ENCODE data around the gene PLA2G6. TPM values are rescaled to one million over a fixed set of nuclear protein-coding genes. Genes with fewer than 3 reads are reported as not detected.
A peak's percentile ranks its signal among the peaks of the same experiment; 100 is the strongest.

Gene PLA2G6
- total and polyA plus RNA-seq, 4 experiments from 2014 or later = 1.1 to 238 (median 116) TPM

GRCh38 chr22:38226853-38227649 is 45.4 kb upstream of the PLA2G6 start:
- intact Hi-C loops (cut with micrococcal nuclease) = no loop called here
- Histone ChIP-seq H3K4me1 (ENCODE audit: insufficient read depth, low read length) (no peaks in the 10 kb centered on the region), H3K27ac (ENCODE audit: low read depth, low read length) (no peak overlapping the region), H3K4me3 (ENCODE audit: low read length in 2 of 2) (no peak overlapping the region), H3K27me3 (ENCODE audit: insufficient read depth, low read length) (no peaks in the 10 kb centered on the region), H3K9me3 (ENCODE audit: control insufficient read depth in 1 of 2, low read length in 2 of 2) (no peaks in the 10 kb centered on the region), H3K36me3 (ENCODE audit: insufficient read depth, low read length) (peaks cover 24% of the 10 kb centered on the region)
- DNase-seq = no peak
- Mint-ChIP-seq H3K4me1 (peaks cover 8 to 21% (median 15%) of the 10 kb centered on the region in 4 donors), H3K36me3 (peaks cover 17 to 49% of the 10 kb centered on the region in 2 donors), H3K27me3 (no peaks in the 10 kb centered on the region), H3K4me3 (no peak overlapping the region), H3K9me3 (peaks cover 0 to 3% (median 0%) of the 10 kb centered on the region in 8 donors), H3K27ac (peak overlapping the region in 2 of 7 donors; percentile 8 to 62)
- ChIA-PET CTCF (ENCODE audit: partially characterized antibody) (interaction anchor here (4.1 kb wide), 1 partner anchor 175 kb away, joined by 23 read pairs; no protein-coding TSS in a partner anchor), POLR2A (ENCODE audit: partially characterized antibody) (interaction anchor here (4.1 kb wide), 1 partner anchor 25 kb away, joined by 17 read pairs; the partner anchor contains the start of gene MAFF)

- intact Hi-C loops (cut with micrococcal nuclease) = no loop called here
- peaks cover 10 to 30% (median 22%) of the 10 kb centered on the region in 4 donors for H3K4me1 Mint-ChIP-seq
- ChIA-PET CTCF (ENCODE audit: partially characterized antibody) (no interaction called here), POLR2A (ENCODE audit: partially characterized antibody) (no interaction called here)
- Histone ChIP-seq H3K9me3 (ENCODE audit: control insufficient read depth in 1 of 2, low read length in 2 of 2) (no peaks in the 10 kb centered on the region), H3K27me3 (ENCODE audit: insufficient read depth, low read length) (no peaks in the 10 kb centered on the region), H3K36me3 (ENCODE audit: insufficient read depth, low read length) (peaks cover 14% of the 10 kb centered on the region), H3K4me3 (ENCODE audit: low read length in 2 of 2) (no peak overlapping the region), H3K4me1 (ENCODE audit: insufficient read depth, low read length) (peaks cover 20% of the 10 kb centered on the region), H3K27ac (ENCODE audit: low read depth, low read length) (no peak overlapping the region)
- H3K27ac Mint-ChIP-seq = peak overlapping the region in 2 of 7 donors; percentile 8 to 27
- peaks cover 0 to 3% (median 0%) of the 10 kb centered on the region in 8 donors for H3K9me3 Mint-ChIP-seq
- no peak overlapping the region for H3K4me3 Mint-ChIP-seq
- H3K27me3 Mint-ChIP-seq = no peaks in the 10 kb centered on the region
- peak in 1 of 5 donors; percentile 30 for DNase-seq
- H3K36me3 Mint-ChIP-seq = peaks cover 8 to 40% of the 10 kb centered on the region in 2 donors
Measured at GRCh38 chr22:38223289-38223960, 41.8 kb upstream of the PLA2G6 start.

- POLR2A ChIA-PET (ENCODE audit: partially characterized antibody) = no interaction called here
- peaks cover 0 to 3% (median 0%) of the 10 kb centered on the region in 8 donors for H3K9me3 Mint-ChIP-seq
- H3K27me3 ChIP-seq (ENCODE audit: insufficient read depth, low read length) = no peaks in the 10 kb centered on the region
- peaks cover 14% of the 10 kb centered on the region for H3K36me3 ChIP-seq (ENCODE audit: insufficient read depth, low read length)
- DNase-seq = peak in 1 of 5 donors; percentile 16
- peak overlapping the region in 4 of 7 donors; percentile 35 to 76 (median 40) for H3K27ac Mint-ChIP-seq
- no peak overlapping the region for H3K27ac ChIP-seq (ENCODE audit: low read depth, low read length)
- H3K4me3 Mint-ChIP-seq = no peak overlapping the region
- peaks cover 27% of the 10 kb centered on the region for H3K4me1 ChIP-seq (ENCODE audit: insufficient read depth, low read length)
- no peak overlapping the region for H3K4me3 ChIP-seq (ENCODE audit: low read length in 2 of 2)
- CTCF ChIA-PET (ENCODE audit: partially characterized antibody) = no interaction called here
- no peaks in the 10 kb centered on the region for H3K9me3 ChIP-seq (ENCODE audit: control insufficient read depth in 1 of 2, low read length in 2 of 2)
- no peaks in the 10 kb centered on the region for H3K27me3 Mint-ChIP-seq
- H3K36me3 Mint-ChIP-seq = peaks cover 8 to 39% of the 10 kb centered on the region in 2 donors
- intact Hi-C loops (cut with micrococcal nuclease) = no loop called here
- H3K4me1 Mint-ChIP-seq = peaks cover 15 to 36% (median 28%) of the 10 kb centered on the region in 4 donors
Measured at GRCh38 chr22:38222797-38223119, 41.1 kb upstream of the PLA2G6 start.

GRCh38 chr22:38221908-38222796 is 40.5 kb upstream of the PLA2G6 start:
- Histone ChIP-seq H3K4me3 (ENCODE audit: low read length in 2 of 2) (no peak overlapping the region), H3K9me3 (ENCODE audit: control insufficient read depth in 1 of 2, low read length in 2 of 2) (no peaks in the 10 kb centered on the region), H3K4me1 (ENCODE audit: insufficient read depth, low read length) (peaks cover 27% of the 10 kb centered on the region), H3K27ac (ENCODE audit: low read depth, low read length) (no peak overlapping the region), H3K36me3 (ENCODE audit: insufficient read depth, low read length) (peaks cover 14% of the 10 kb centered on the region), H3K27me3 (ENCODE audit: insufficient read depth, low read length) (no peaks in the 10 kb centered on the region)
- Mint-ChIP-seq H3K4me1 (peaks cover 15 to 38% (median 29%) of the 10 kb centered on the region in 4 donors), H3K27me3 (no peaks in the 10 kb centered on the region), H3K27ac (peak overlapping the region in 6 of 7 donors; percentile 4 to 77 (median 66)), H3K9me3 (peaks cover 0 to 5% (median 0%) of the 10 kb centered on the region in 8 donors), H3K4me3 (no peak overlapping the region), H3K36me3 (peaks cover 8 to 35% of the 10 kb centered on the region in 2 donors)
- DNase-seq = peak in 1 of 5 donors; percentile 36
- intact Hi-C loops (cut with micrococcal nuclease) = no loop called here
- CTCF ChIA-PET (ENCODE audit: partially characterized antibody) = no interaction called here
- POLR2A ChIA-PET (ENCODE audit: partially characterized antibody) = no interaction called here

- Histone ChIP-seq H3K4me1 (ENCODE audit: insufficient read depth, low read length) (peaks cover 27% of the 10 kb centered on the region), H3K36me3 (ENCODE audit: insufficient read depth, low read length) (peaks cover 14% of the 10 kb centered on the region), H3K9me3 (ENCODE audit: control insufficient read depth in 1 of 2, low read length in 2 of 2) (no peaks in the 10 kb centered on the region), H3K27ac (ENCODE audit: low read depth, low read length) (no peak overlapping the region), H3K27me3 (ENCODE audit: insufficient read depth, low read length) (no peaks in the 10 kb centered on the region), H3K4me3 (ENCODE audit: low read length in 2 of 2) (no peak overlapping the region)
- DNase-seq = peak in 1 of 5 donors; percentile 6
- Mint-ChIP-seq H3K27me3 (no peaks in the 10 kb centered on the region), H3K4me3 (no peak overlapping the region), H3K4me1 (peaks cover 15 to 38% (median 29%) of the 10 kb centered on the region in 4 donors), H3K27ac (peak overlapping the region in 3 of 7 donors; percentile 4 to 76 (median 68)), H3K9me3 (peaks cover 0 to 5% (median 0%) of the 10 kb centered on the region in 8 donors), H3K36me3 (peaks cover 8 to 34% of the 10 kb centered on the region in 2 donors)
- intact Hi-C loops (cut with micrococcal nuclease) = no loop called here
- POLR2A ChIA-PET (ENCODE audit: partially characterized antibody) = no interaction called here
- CTCF ChIA-PET (ENCODE audit: partially characterized antibody) = no interaction called here
Measured at GRCh38 chr22:38221407-38221806, 39.8 kb upstream of the PLA2G6 start.

- no peak overlapping the region for H3K27ac ChIP-seq (ENCODE audit: low read depth, low read length)
- H3K36me3 ChIP-seq (ENCODE audit: insufficient read depth, low read length) = peaks cover 14% of the 10 kb centered on the region
- no peaks in the 10 kb centered on the region for H3K27me3 ChIP-seq (ENCODE audit: insufficient read depth, low read length)
- H3K4me1 ChIP-seq (ENCODE audit: insufficient read depth, low read length) = peaks cover 27% of the 10 kb centered on the region
- Mint-ChIP-seq H3K9me3 (peaks cover 0 to 5% (median 0%) of the 10 kb centered on the region in 8 donors), H3K36me3 (peaks cover 8 to 31% of the 10 kb centered on the region in 2 donors), H3K4me1 (peaks cover 15 to 38% (median 29%) of the 10 kb centered on the region in 4 donors), H3K27me3 (no peaks in the 10 kb centered on the region), H3K4me3 (no peak overlapping the region), H3K27ac (peak overlapping the region in 3 of 7 donors; percentile 68 to 76 (median 70))
- no peaks in the 10 kb centered on the region for H3K9me3 ChIP-seq (ENCODE audit: control insufficient read depth in 1 of 2, low read length in 2 of 2)
- POLR2A ChIA-PET (ENCODE audit: partially characterized antibody) = interaction anchor here (7.1 kb wide), 1 partner anchor 18 kb away, joined by 72 read pairs; the partner anchor contains the start of gene MAFF
- intact Hi-C loops (cut with micrococcal nuclease) = no loop called here
- H3K4me3 ChIP-seq (ENCODE audit: low read length in 2 of 2) = no peak overlapping the region
- CTCF ChIA-PET (ENCODE audit: partially characterized antibody) = interaction anchor here (1.4 kb wide), 1 partner anchor 8 kb away, joined by 3 read pairs; no protein-coding TSS in a partner anchor
- no peak for DNase-seq
Measured at GRCh38 chr22:38220653-38221386, 39.2 kb upstream of the PLA2G6 start.
